HepG2 (cell line): Measurements from ENCODE around the gene CAPN12. TPM values are rescaled to one million over a fixed set of nuclear protein-coding genes. Genes with fewer than 3 reads are reported as not detected.

Experiments
- ATAC-seq: fragments of 200-7000 bp; cut with Tn5 transposase; 3 replicates; pipeline ENCODE4 v1.9.1; 2020; ENCODE audit warnings: mild to moderate bottlenecking, moderate library complexity
- BruUV-seq: library from RNA; stranded (reverse); fragments of 400-500 nt; replicated peaks from 2 replicates; lab custom pipeline; 2021; lab: Mats Ljungman, UMichigan
- CTCF ChIA-PET: fragments of 300-600 bp; formaldehyde crosslinking; extraction: SDS; loops from one replicate; lab custom pipeline; 2021; ENCODE audit warnings: low total read pairs, inconsistent platforms, low intra/inter-chr PET ratio; lab: Yijun Ruan, JAX
- POLR2A ChIA-PET: fragments of 350-600 bp; sonication (Branson Sonifier 250); formaldehyde crosslinking; loops from one replicate; lab custom pipeline; 2020; ENCODE audit warnings: antibody characterized with exemption, inconsistent platforms; lab: Yijun Ruan, JAX
- DNase-seq: peaks from one replicate; pipeline ENCODE4 v3.0.0-alpha.2; 2015; ENCODE audit warnings: low spot score
- FAIRE-seq: peaks from 3 replicates; lab custom pipeline; 2011; peaks lifted over from hg19 to GRCh38; lab: Jason Lieb, UNC
- H2AFZ ChIP-seq: one replicate; pipeline ENCODE4 v1.6.1; 2011; ENCODE audit warnings: low read length, inconsistent platforms
- H3K27ac ChIP-seq: fragments of 300-600 bp; 3 replicates; pipeline ENCODE4 v1.8.0; 2011; ENCODE audit warnings: mixed run types, mild to moderate bottlenecking, mixed read lengths, low read length, inconsistent platforms; ENCODE audit not compliant: insufficient read depth; ENCODE audit errors: extremely low read length
- H3K27me3 ChIP-seq, 2 experiments: fragments of 200-600 bp in 1 of 2; 2 replicates in 1 of 2; 3 replicates in 1 of 2; pipeline versions ENCODE4 v1.6.0 to v1.8.0; 2011; ENCODE audit warnings: low read length in 2 of 2, mild to moderate bottlenecking in 2 of 2, moderate library complexity in 2 of 2, inconsistent platforms in 1 of 2; ENCODE audit not compliant: insufficient read depth in 2 of 2, control insufficient read depth in 1 of 2
- H3K36me3 ChIP-seq, 2 experiments: fragments of 200-600 bp in 1 of 2; replicated peaks in 1 of 2; 2 replicates in 1 of 2; 3 replicates in 1 of 2; pipeline versions ENCODE4 v1.5.1 to v1.8.0; 2011; ENCODE audit warnings: low read length in 2 of 2, inconsistent platforms in 1 of 2; ENCODE audit not compliant: insufficient read depth in 2 of 2, control insufficient read depth in 1 of 2
- H3K4me1 ChIP-seq: 2 replicates; pipeline ENCODE4 v1.5.1; 2012; ENCODE audit warnings: low read length, inconsistent platforms; ENCODE audit not compliant: insufficient read depth
- H3K4me2 ChIP-seq: 2 replicates; pipeline ENCODE4 v1.6.0; 2011; ENCODE audit warnings: low read depth, low read length, inconsistent platforms
- H3K4me3 ChIP-seq, 3 experiments: fragments of 200-600 bp in 1 of 3; sonication (generic), shearing (Covaris generic) in 1 of 3; replicated peaks in 1 of 3; 2 replicates each; pipeline ENCODE4 v1.5.1; 2011 to 2016; ENCODE audit warnings: low read length in 3 of 3, inconsistent platforms in 2 of 3, low read depth in 2 of 3, mild to moderate bottlenecking in 2 of 3, control low read depth in 1 of 3, mixed read lengths in 1 of 3; ENCODE audit not compliant: insufficient read depth in 1 of 3
- H3K79me2 ChIP-seq: one replicate; pipeline ENCODE4 v1.6.1; 2011; ENCODE audit warnings: low read length, inconsistent platforms; ENCODE audit not compliant: insufficient read depth
- H3K9ac ChIP-seq: 2 replicates; pipeline ENCODE4 v1.6.0; 2011; ENCODE audit warnings: mild to moderate bottlenecking, low read depth, low read length, inconsistent platforms; ENCODE audit not compliant: insufficient read depth
- H3K9me3 ChIP-seq: 2 replicates; pipeline ENCODE4 v1.5.1; 2012; ENCODE audit warnings: mild to moderate bottlenecking, low read length
- H4K20me1 ChIP-seq: 2 replicates; pipeline ENCODE4 v1.6.0; 2011; ENCODE audit warnings: inconsistent platforms, mild to moderate bottlenecking, low read length, moderate library complexity; ENCODE audit not compliant: insufficient read depth
- AGO2 ChIP-seq: fragments of 200-400 bp; formaldehyde crosslinking; optimal IDR thresholded peaks from 2 replicates; pipeline ENCODE3; 2017; ENCODE audit warnings: mild to moderate bottlenecking, low read depth, low read length, moderate library complexity
- NCOA2 ChIP-seq: sonication (generic); formaldehyde crosslinking; IDR thresholded peaks from 2 replicates; pipeline ENCODE4 v1.8.0; 2022; ENCODE audit warnings: inconsistent platforms
- RBM22 ChIP-seq: fragments of 200-400 bp; formaldehyde crosslinking; optimal IDR thresholded peaks from 2 replicates; pipeline ENCODE3; 2017; ENCODE audit warnings: mild to moderate bottlenecking, low read length, moderate library complexity
- ZNF629 ChIP-seq: sonication (generic); formaldehyde crosslinking; conservative IDR thresholded peaks from 2 replicates; pipeline ENCODE4 v1.5.0; 2020; ENCODE audit warnings: missing genetic modification reagents
- WGBS: methylation state at CpG from one replicate; pipeline ENCODE4 v1.1.6; 2017; ENCODE audit warnings: low lambda C conversion rate; 5-methylcytosine and 5-hydroxymethylcytosine counted together
- in situ Hi-C: cut with HindIII; loops from 2 replicates; pipeline ENCODE4 v1.10.0; 2017; ENCODE audit warnings: low pct_unique_long_range_greater_than_20kb; ENCODE audit not compliant: extremely low pct_ligation_motif_present
- intact Hi-C: fragments of 100-400 bp; cut with micrococcal nuclease; formaldehyde crosslinking; loops from one replicate; pipeline ENCODE4 v1.10.0; 2022; ENCODE audit not compliant: unreplicated experiment
- polyA plus RNA-seq, 8 experiments: library from polyadenylated mRNA; depleted of rRNA in 3 of 8; stranded (reverse) in 7 of 8; unstranded in 1 of 8; fragments of >200 nt; fragmentation: Illumina TruSeq in 4 of 8; extraction: Trizol in 4 of 8; gene quantifications; 2 replicates each; pipeline versions ENCODE4 v1.2.1 to v1.2.3, GENCODE V29; 2011 to 2016; ENCODE audit warnings: low read depth in 4 of 8, missing spikeins in 1 of 8, mixed read lengths in 1 of 8; ENCODE audit not compliant: insufficient read depth in 1 of 8
- total RNA-seq, 5 experiments: library from RNA; depleted of rRNA; stranded (reverse); fragments of >200 nt; fragmentation: Illumina TruSeq; extraction: Trizol; gene quantifications; 2 replicates each; pipeline ENCODE4 v1.2.3, GENCODE V29; 2016; ENCODE audit warnings: low read depth in 1 of 5
- TF ChIP-seq, protein P1 (sequence below): sonication (generic); formaldehyde crosslinking; IDR thresholded peaks from 2 replicates; pipeline ENCODE4 v1.4.0; 2020; ENCODE audit warnings: missing genetic modification reagents

The CAPN12 gene
- total and polyA plus RNA-seq, 2 of the 13 experiments (the other 11 are each of a cell fraction or from before 2014, with no cell fraction given) = 1.6 to 13.6 TPM

- FAIRE-seq (no peak), ATAC-seq (no peak), DNase-seq (no peak)
- POLR2A ChIA-PET = interaction anchor here (1.2 to 3.2 kb wide), 5 partner anchors 19 to 128 kb away, joined by 3 to 13 read pairs (median 4); partner anchors contain the start of gene ACTN4
- BruUV-seq = no TSS peak
- WGBS = 90% methylated on average over 10 of the region's 15 CpGs
- Histone ChIP-seq H3K27ac (peak overlapping the region; percentile 82), H3K4me3 (no peak overlapping the region), H3K27me3 (no peaks in the 10 kb centered on the region), H3K4me2 (no peak overlapping the region), H3K36me3 (peaks cover 27 to 67% of the 10 kb centered on the region in 2 experiments), H4K20me1 (no peaks in the 10 kb centered on the region), H3K79me2 (no peaks in the 10 kb centered on the region), H2AFZ (no peak overlapping the region), H3K4me1 (peaks cover 50% of the 10 kb centered on the region), H3K9ac (peak overlapping the region; percentile 63), H3K9me3 (no peaks in the 10 kb centered on the region)
- intact Hi-C loops = loop anchor here (5.0 kb wide), 1 partner anchor 68 kb away; no protein-coding TSS in a partner anchor
- CTCF ChIA-PET = no interaction called here
- in situ Hi-C loops = no loop called here
- no peak for TF ChIP-seq NCOA2 (CRISPR knock-in tag)
- TF ChIP-seq RBM22 = peak; percentile 78
- TF ChIP-seq, protein P1, sequence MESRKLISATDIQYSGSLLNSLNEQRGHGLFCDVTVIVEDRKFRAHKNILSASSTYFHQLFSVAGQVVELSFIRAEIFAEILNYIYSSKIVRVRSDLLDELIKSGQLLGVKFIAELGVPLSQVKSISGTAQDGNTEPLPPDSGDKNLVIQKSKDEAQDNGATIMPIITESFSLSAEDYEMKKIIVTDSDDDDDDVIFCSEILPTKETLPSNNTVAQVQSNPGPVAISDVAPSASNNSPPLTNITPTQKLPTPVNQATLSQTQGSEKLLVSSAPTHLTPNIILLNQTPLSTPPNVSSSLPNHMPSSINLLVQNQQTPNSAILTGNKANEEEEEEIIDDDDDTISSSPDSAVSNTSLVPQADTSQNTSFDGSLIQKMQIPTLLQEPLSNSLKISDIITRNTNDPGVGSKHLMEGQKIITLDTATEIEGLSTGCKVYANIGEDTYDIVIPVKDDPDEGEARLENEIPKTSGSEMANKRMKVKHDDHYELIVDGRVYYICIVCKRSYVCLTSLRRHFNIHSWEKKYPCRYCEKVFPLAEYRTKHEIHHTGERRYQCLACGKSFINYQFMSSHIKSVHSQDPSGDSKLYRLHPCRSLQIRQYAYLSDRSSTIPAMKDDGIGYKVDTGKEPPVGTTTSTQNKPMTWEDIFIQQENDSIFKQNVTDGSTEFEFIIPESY (CRISPR knock-in tag) = peak; percentile 92
- TF ChIP-seq AGO2 = peak; percentile 0
- TF ChIP-seq ZNF629 (CRISPR knock-in tag) = peak; percentile 82
Observed at GRCh38 chr19:38720559-38721236, 23.6 kb downstream of the CAPN12 start.
